Esophagus (tissue), 2 donors: ENCODE data around the gene CASQ1. TPM values are rescaled to one million over a fixed set of nuclear protein-coding genes. Genes with fewer than 3 reads are reported as not detected.

Experiments
- H3K27ac ChIP-seq, 2 donors: one replicate each; pipeline ENCODE4 v1.5.1; 2013; ENCODE audit warnings: low read depth in 2 of 2, mild to moderate bottlenecking in 2 of 2, inconsistent platforms in 1 of 2, low read length in 1 of 2, moderate library complexity in 1 of 2
- H3K27me3 ChIP-seq, 2 donors: one replicate each; pipeline ENCODE4 v1.6.1; 2013; ENCODE audit warnings: low read length in 2 of 2, control low read depth in 1 of 2, mild to moderate bottlenecking in 1 of 2; ENCODE audit not compliant: insufficient read depth in 2 of 2, control insufficient read depth in 1 of 2
- H3K36me3 ChIP-seq, 2 donors: one replicate each; pipeline ENCODE4 v1.6.1; 2013; ENCODE audit warnings: low read length in 1 of 2; ENCODE audit not compliant: control insufficient read depth in 2 of 2, insufficient read depth in 2 of 2
- H3K4me1 ChIP-seq, 2 donors: one replicate each; pipeline ENCODE4 v1.6.1; 2013; ENCODE audit warnings: low read length in 1 of 2; ENCODE audit not compliant: control insufficient read depth in 2 of 2, insufficient read depth in 2 of 2
- H3K4me3 ChIP-seq, 2 donors: one replicate each; pipeline ENCODE4 v1.5.1; 2013; ENCODE audit warnings: low read length in 2 of 2, mild to moderate bottlenecking in 2 of 2, low read depth in 1 of 2, moderate library complexity in 1 of 2
- H3K9me3 ChIP-seq, 2 donors: one replicate each; pipeline ENCODE4 v1.6.1; 2013; ENCODE audit warnings: mild to moderate bottlenecking in 2 of 2, low read depth in 1 of 2, low read length in 1 of 2, moderate library complexity in 1 of 2; ENCODE audit not compliant: control insufficient read depth in 2 of 2, insufficient read depth in 1 of 2
- WGBS, 2 donors: extraction: QIAGEN DNeasy Blood & Tissue Kit; methylation state at CpG; one replicate each; pipeline ENCODE4 v1.1.7; 2013; 5-methylcytosine and 5-hydroxymethylcytosine counted together
- polyA plus RNA-seq, 2 donors: library from polyadenylated mRNA; stranded (reverse); fragments of 200-250 nt; gene quantifications; one replicate each; pipeline ENCODE4 v1.2.3, GENCODE V29; 2013
- donor health status: healthy with polysubstance abuse.
- donor health status: Bipolar disorder and iron deficiency.

Gene CASQ1
- polyA plus RNA-seq, 2 donors, result 0.14 to 0.35 TPM

GRCh38 chr1:160167580-160167979 is 22.8 kb upstream of the CASQ1 start:
- H3K4me1 ChIP-seq, result no peaks in the 10 kb centered on the region
- H3K36me3 ChIP-seq, result no peaks in the 10 kb centered on the region
- WGBS, 2 donors, result 90 to 94% methylated on average over 6 of the region's 6 CpGs
- no peak overlapping the region for H3K4me3 ChIP-seq
- H3K9me3 ChIP-seq, result no peaks in the 10 kb centered on the region
- no peaks in the 10 kb centered on the region for H3K27me3 ChIP-seq
- no peak overlapping the region for H3K27ac ChIP-seq

DNA sequence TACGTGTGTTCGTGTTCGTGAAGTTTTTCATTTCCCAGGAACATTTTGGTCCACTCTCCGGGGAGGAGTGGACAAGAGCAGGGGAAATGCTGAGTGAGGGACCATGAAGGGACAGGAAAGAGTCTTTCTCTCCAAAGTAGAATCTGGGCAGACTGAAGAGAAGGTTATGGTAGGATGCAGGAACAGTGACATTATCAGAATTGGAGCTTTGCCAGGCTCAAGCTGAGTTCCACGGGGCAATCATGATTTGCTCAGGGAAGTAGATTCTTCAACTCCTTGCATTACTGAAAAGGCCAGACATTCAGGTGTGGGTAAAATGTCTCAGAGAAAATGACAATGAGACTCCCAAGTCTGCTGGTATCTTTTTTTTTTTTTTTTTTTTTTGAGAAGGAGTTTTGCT is 22.4 kb upstream of the CASQ1 start:
- no peak overlapping the region for H3K4me3 ChIP-seq
- 76 to 81% methylated on average over 5 of the region's 5 CpGs for WGBS, 2 donors
- H3K27me3 ChIP-seq, result no peaks in the 10 kb centered on the region

GRCh38 chr1:160168609-160169369 is 21.6 kb upstream of the CASQ1 start:
- 83 to 84% methylated on average over 13 of the region's 13 CpGs for WGBS, 2 donors
- H3K9me3 ChIP-seq, result no peaks in the 10 kb centered on the region
- H3K4me3 ChIP-seq, result no peak overlapping the region
- H3K36me3 ChIP-seq, result no peaks in the 10 kb centered on the region
- no peaks in the 10 kb centered on the region for H3K4me1 ChIP-seq
- no peaks in the 10 kb centered on the region for H3K27me3 ChIP-seq
- H3K27ac ChIP-seq, result no peak overlapping the region

More for the DNA sequence above, 22.4 kb upstream of the CASQ1 start:
- H3K4me1 ChIP-seq, result no peaks in the 10 kb centered on the region
- H3K36me3 ChIP-seq, result no peaks in the 10 kb centered on the region
- H3K9me3 ChIP-seq, result no peaks in the 10 kb centered on the region
- no peak overlapping the region for H3K27ac ChIP-seq

- Histone ChIP-seq H3K27ac (no peak overlapping the region), H3K36me3 (no peaks in the 10 kb centered on the region), H3K9me3 (no peaks in the 10 kb centered on the region), H3K4me1 (no peaks in the 10 kb centered on the region), H3K4me3 (no peak overlapping the region), H3K27me3 (no peaks in the 10 kb centered on the region)
- WGBS, 2 donors, result 60% methylated on average over 15 of the region's 15 CpGs
Observed at GRCh38 chr1:160169553-160170399, 20.6 kb upstream of the CASQ1 start.

DNA sequence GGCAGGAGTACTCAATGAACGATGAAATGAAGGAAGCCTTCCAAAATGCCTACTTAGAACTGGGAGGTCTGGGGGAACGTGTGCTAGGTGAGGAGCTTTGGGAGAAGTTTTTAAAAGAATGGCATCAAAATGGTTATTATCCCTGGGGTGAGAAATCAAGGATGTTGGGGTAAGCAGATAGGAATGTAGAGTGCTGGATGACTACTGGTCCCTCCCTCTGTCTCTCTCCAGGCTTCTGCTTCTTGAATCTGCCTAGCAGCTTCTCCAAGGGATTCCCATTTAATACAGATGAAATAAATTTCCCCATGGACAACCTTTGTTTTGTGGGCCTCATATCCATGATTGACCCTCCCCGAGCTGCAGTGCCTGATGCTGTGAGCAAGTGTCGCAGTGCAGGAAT is 19.0 kb upstream of the CASQ1 start:
- no peak overlapping the region for H3K27ac ChIP-seq

GRCh38 chr1:160171980-160172379 is 18.4 kb upstream of the CASQ1 start:
- H3K27me3 ChIP-seq, result no peaks in the 10 kb centered on the region
- H3K4me1 ChIP-seq, result no peaks in the 10 kb centered on the region
- no peak overlapping the region for H3K27ac ChIP-seq
- H3K36me3 ChIP-seq, result no peaks in the 10 kb centered on the region
- no peaks in the 10 kb centered on the region for H3K9me3 ChIP-seq
- no peak overlapping the region for H3K4me3 ChIP-seq
- 69 to 70% methylated on average over 9 of the region's 9 CpGs for WGBS, 2 donors

More for the DNA sequence above, 19.0 kb upstream of the CASQ1 start:
- Histone ChIP-seq H3K9me3 (no peaks in the 10 kb centered on the region), H3K27me3 (no peaks in the 10 kb centered on the region), H3K36me3 (no peaks in the 10 kb centered on the region), H3K4me1 (no peaks in the 10 kb centered on the region), H3K4me3 (no peak overlapping the region)
- WGBS, 2 donors, result 87 to 91% methylated on average over 4 of the region's 4 CpGs

DNA sequence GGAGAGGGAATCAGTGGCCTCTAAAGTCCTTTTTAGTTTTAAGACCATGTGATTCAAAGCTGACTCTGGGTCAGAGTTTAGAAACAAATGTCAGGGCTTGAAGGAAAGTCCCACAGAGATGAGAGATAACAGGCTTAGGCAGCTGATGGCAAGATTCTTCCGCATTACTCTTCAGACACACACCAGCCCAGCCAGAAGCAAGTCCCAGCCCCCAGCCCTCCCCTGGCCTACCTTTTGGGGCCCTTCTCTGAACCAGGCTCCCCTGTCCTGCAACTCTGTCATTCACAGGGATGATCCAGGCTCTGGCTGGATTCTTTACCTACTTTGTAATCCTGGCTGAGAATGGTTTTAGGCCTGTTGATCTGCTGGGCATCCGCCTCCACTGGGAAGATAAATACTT is 13.1 kb upstream of the CASQ1 start:
- H3K27me3 ChIP-seq, result no peaks in the 10 kb centered on the region
- 93 to 95% methylated on average over 2 of the region's 2 CpGs for WGBS, 2 donors

GRCh38 chr1:160177667-160178066 is 12.7 kb upstream of the CASQ1 start:
- WGBS, 2 donors, result 81 to 84% methylated on average over 1 of the region's 1 CpG
- Histone ChIP-seq H3K36me3 (no peaks in the 10 kb centered on the region), H3K27me3 (no peaks in the 10 kb centered on the region), H3K27ac (no peak overlapping the region), H3K4me1 (no peaks in the 10 kb centered on the region), H3K9me3 (no peaks in the 10 kb centered on the region), H3K4me3 (no peak overlapping the region)

More for the DNA sequence above, 13.1 kb upstream of the CASQ1 start:
- Histone ChIP-seq H3K4me1 (no peaks in the 10 kb centered on the region), H3K27ac (no peak overlapping the region), H3K9me3 (no peaks in the 10 kb centered on the region), H3K4me3 (no peak overlapping the region), H3K36me3 (no peaks in the 10 kb centered on the region)

GRCh38 chr1:160178731-160179130 is 11.6 kb upstream of the CASQ1 start:
- Histone ChIP-seq H3K27ac (no peak overlapping the region), H3K9me3 (no peaks in the 10 kb centered on the region), H3K4me3 (no peak overlapping the region), H3K27me3 (no peaks in the 10 kb centered on the region), H3K36me3 (no peaks in the 10 kb centered on the region), H3K4me1 (no peaks in the 10 kb centered on the region)
- WGBS, 2 donors, result 86 to 90% methylated on average over 2 of the region's 2 CpGs
